GM18868 (cell line): ENCODE measurements around the gene SCFD2.
"Not testable (repeated sequence)": the region's sequence is repeated elsewhere in the genome, so short reads cannot be mapped to it uniquely, and the experiment has no call there.

ENCODE experiments used
- ATAC-seq: cut with Tn5 transposase; IDR thresholded peaks from one replicate; pipeline ENCODE4 v1.9.1; 2021; ENCODE audit warnings: mild to moderate bottlenecking, moderate library complexity; ENCODE audit not compliant: unreplicated experiment

SCFD2 gene

GRCh38 chr4:53267026-53267425 lies 98.8 kb downstream of the SCFD2 start:
- ATAC-seq: no peak

DNA sequence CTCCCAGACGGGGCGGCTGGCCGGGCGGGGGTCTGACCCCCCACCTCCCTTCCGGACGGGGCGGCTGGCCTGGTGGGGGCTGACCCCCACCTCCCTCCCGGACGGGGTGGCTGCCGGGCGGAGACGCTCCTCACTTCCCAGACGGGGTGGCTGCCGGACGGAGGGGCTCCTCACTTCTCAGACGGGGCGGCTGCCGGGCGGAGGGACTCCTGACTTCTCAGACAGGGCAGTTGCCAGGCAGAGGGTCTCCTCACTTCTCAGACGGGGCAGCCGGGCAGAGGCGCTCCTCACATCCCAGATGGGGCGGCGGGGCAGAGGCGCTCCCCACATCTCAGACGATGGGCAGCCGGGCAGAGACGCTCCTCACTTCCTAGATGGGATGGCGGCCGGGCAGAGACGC lies 109.9 kb downstream of the SCFD2 start:
- ATAC-seq: not testable (repeated sequence)

- no peak for ATAC-seq
These were observed 125.3 kb downstream of the SCFD2 start for GRCh38 chr4:53240573-53240972.

DNA sequence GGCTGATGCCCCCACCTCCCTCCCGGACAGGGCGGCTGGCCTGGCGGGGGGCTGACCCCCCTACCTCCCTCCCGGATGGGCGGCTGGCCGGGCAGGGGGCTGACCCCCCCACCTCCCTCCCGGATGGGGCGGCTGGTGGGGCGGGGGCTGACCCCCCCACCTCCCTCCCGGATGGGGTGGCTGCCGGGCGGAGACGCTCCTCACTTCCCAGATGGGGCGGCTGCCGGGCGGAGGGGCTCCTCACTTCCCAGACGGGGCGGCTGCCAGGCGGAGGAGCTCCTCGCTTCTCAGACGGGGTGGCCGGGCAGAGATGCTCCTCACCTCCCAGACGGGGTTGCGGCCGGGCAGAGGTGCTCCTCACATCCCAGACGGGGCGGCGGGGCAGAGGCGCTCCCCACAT lies 127.5 kb downstream of the SCFD2 start:
- ATAC-seq: not testable (repeated sequence)

GRCh38 chr4:53237811-53238210 lies 128.1 kb downstream of the SCFD2 start:
- not testable (repeated sequence) for ATAC-seq

- ATAC-seq: not testable (repeated sequence)
These were observed 129.2 kb downstream of the SCFD2 start for GRCh38 chr4:53236624-53237023.

DNA sequence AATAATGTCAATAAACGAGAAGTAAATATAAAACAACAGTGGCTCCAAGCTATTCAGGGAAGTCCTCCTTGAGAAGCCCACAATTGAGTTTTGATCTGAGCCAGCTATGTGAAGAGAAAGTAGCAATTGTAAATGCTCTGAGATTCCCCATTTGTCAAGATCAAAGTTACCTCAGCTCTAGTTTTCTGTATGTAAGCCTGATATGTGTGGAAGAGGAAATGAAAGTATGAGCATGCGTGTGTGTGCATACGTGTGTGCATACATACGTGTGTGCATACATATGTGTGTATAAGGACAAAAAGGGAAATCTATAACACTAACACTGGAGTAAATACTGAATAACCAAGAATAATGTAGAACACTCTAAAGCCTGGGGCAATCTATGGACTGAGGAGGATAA lies 130.3 kb downstream of the SCFD2 start:
- peak; percentile 95 for ATAC-seq

GRCh38 chr4:53234669-53235068 lies 131.2 kb downstream of the SCFD2 start:
- ATAC-seq: no peak

DNA sequence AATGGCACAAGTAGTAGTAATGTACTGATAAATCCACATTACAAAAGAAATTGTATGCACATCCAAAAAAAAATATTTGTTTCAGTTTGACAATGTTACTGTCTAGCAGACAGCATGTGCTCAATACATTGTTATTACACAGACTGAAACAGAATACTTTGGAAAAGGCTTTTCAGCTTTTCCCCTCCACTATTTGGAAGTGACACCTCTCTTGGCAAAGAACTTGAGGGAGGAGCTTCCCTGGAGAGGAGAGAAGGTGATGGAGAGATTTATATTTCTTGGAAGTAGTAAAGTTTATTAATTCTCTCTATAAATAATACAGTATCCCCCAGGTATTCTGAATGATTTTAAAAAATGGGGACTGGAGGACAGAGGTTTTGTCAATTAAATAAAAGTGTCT lies 131.8 kb downstream of the SCFD2 start:
- no peak for ATAC-seq

DNA sequence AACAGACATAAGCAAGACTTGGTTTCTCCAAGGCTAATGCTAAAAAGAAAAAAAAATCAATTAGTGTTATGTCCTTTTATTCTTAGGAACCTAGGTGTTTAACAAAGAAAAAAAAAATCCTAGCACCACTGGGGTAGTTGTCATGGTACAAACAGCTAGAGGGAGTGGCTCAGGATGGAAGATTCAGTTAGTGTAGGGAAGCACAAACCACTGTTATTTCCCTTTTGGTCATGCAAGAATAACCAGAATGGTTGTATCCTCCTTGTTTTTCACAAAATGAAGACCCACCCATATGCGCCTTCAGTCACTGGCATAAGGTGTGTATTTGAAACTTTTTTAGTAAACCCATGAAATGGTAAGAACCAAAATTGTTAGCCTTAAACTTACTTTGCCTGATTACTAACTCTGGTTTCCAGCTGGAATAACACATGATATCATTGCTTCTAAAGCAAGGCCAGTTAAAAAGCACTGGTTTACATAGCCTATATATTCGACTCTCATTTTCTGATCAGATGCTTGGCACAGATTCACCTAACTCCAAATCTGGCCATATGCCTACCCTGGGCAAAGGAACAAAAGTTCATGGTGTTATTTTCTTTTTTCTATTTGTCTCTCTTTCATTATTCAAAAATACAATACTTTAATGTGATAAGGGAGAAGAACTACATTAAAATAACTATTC lies 132.6 kb downstream of the SCFD2 start:
- no peak for ATAC-seq

DNA sequence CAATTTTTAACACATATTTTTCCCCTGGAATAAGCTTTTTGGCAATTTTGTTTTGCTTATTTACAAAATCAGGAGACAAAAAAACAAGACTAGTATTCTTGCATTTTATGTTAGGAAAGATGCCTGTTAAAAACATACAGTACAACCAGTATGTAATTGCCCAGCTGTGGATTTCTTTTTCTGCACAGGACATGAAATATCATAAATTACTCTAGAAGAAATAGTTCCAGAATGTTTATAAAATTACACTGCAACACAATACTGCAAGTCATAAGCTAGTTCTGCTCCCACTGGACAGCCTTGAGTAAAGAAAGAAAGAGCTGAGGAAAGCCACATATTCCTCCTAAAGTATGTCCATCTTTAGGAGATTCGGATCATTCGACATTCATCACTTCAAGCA lies 133.5 kb downstream of the SCFD2 start:
- ATAC-seq: no peak

DNA sequence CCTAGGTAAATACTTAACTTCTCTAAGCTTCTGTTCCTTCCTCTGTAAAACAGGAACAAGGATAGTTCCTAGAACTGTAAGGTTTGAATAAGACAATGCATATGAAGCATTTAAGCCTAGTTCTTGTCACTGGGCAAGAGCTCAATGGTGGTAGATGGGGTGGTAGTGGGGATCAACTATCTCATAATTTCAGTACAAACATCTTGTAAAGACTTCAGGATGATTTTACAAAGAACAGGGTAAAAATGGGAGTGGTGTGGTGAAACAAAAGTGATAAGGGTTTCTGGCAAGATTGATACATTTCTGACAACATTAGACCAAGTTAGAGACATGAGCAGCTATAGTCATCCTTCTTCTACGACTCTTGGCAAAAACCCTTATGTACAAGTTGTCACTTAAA lies 137.8 kb downstream of the SCFD2 start:
- ATAC-seq: no peak

- ATAC-seq: no peak
These were observed 138.4 kb downstream of the SCFD2 start for GRCh38 chr4:53227451-53227850.

- ATAC-seq: no peak
These were observed 143.9 kb downstream of the SCFD2 start for GRCh38 chr4:53221832-53222480.

GRCh38 chr4:53219148-53219547 lies 146.7 kb downstream of the SCFD2 start:
- not testable (repeated sequence) for ATAC-seq

DNA sequence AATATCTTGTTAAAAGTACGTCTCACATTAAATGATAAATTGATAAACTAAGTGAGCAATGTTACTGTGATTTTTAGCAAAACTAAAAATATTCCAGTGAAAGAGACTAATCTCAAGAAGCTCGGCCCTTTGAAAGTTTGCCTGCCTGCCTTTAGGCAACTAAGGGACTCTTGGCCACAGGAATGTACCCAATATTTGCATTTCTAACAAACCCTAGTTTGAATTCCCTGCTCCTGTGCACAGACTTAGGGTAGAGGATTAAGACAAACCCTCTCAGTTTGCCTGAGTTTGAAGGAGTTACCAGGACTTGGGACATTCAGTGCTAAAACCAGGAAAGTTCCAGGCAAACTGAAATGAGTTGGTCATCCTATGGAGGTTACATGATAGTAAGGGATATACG lies 157.1 kb downstream of the SCFD2 start:
- ATAC-seq: no peak

DNA sequence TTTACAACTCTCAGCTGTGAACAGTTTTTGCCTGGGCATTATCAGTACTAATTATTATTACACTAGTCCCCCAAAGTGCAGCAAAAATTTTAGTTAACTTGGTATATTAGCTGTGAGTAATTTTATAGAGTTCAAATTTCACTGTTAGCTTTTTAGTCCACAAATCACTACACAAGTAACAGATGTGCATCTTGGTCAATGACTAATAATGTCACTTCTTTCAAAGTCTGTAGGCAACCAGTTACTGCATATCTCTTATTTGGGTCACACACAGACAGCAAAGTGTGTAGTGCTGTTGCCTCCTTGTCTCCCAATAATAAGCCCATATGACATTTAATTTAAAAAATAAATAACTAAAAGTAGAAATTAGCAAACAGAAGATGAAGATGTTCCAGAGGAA lies 159.9 kb downstream of the SCFD2 start:
- ATAC-seq: peak; percentile 51

GRCh38 chr4:53199356-53199755 lies 166.5 kb downstream of the SCFD2 start:
- ATAC-seq: no peak

GRCh38 chr4:53197772-53198142 lies 168.1 kb downstream of the SCFD2 start:
- no peak for ATAC-seq

DNA sequence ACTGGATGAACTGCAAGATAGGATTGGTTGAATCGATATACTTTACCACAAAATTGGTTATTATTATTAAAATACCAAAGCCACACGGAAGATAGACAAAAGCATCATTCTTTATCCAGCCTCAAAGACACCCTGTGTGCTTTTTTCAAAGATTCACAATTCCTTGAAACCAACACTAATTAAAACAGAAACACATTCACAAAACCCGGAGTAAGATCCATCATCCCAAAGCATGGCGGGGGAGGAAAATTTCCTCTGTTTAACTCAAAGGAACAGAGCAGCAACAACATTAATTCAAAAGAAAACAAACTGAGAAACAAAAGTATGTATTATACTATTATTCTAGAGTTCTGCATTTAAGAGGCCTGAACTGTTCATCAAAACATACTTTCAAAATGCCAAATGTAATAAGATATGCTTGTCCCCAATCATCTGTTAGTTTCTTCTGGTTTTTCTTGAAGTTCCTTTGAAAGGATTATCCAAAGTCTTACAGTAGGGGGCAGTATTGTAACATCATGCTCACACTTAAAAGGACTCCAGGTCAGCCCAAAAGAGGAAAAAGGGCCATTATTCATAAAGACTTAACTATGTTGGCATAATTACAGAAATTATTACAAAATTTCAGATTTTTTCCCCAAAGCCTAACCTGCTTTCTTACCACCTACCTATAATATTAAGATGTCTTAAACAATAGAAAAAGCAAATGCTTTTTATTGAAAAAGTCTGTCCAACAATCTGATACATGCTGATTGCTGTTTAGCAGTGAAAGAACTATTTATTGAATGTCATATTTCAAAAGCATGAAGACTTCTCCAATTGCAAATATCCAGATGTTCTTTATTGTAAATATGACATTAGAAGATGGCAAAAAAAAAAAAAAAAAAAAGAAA lies 168.7 kb downstream of the SCFD2 start:
- peak; percentile 69 for ATAC-seq

DNA sequence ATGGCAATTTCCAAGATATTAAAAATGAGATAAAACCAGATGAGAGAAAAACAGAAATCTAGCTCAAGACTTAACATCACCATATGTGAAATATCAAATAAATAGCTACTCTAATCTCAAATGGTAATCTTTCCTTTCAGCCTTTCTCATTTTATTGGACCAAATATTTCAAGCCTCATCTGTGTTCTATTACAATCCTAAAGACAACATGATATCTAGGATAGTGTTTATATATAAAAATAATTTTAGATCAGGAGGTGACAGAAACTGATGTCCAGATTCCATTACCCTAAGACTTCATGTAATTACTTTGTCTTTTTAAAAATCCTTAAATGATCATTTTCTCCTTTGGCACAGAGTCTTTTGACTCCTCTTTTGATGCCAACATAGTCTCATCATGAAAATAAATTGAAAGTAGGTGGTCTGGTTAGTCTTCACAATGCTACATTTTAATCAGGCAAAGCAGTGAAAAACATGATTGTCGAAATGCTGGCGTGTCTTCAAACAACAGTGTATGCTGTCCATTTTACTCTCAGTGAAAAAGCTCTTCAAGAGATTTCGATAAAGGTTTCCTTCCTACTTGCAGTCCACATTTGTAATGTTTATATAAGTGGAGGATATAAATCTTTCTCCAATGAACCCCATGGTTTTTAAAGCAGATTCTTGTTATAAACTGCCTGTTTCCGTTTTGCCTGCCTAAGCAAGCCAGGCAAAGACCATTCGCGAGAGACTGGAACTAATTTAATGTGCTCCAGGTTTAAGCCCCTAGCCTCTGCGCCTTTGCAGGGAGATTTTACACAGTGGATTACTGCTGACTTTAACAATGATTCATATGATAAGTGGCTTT lies 169.8 kb downstream of the SCFD2 start:
- ATAC-seq: no peak
